GM23338 (cell line): ENCODE data around the gene SRCIN1. TPM values are rescaled to one million over a fixed set of nuclear protein-coding genes. Genes with fewer than 3 reads are reported as not detected.
"Not testable (repeated sequence)": the region's sequence is repeated elsewhere in the genome, so short reads cannot be mapped to it uniquely, and the experiment has no call there.

ENCODE experiments used
- ATAC-seq: fragments of 200-7000 bp; cut with Tn5 transposase; 3 replicates; pipeline ENCODE4 v1.9.1; 2020
- DNase-seq: peaks from one replicate; pipeline ENCODE4 v3.0.0-alpha.2; 2015; ENCODE audit warnings: low spot score
- H2AFZ ChIP-seq: fragments of 200-600 bp; sonication (generic); 2 replicates; pipeline ENCODE4 v1.8.0; 2016; ENCODE audit warnings: antibody characterized with exemption, mild to moderate bottlenecking, moderate library complexity
- H3F3A ChIP-seq: fragments of 200-600 bp; sonication (generic); replicated peaks from 2 replicates; pipeline ENCODE4 v1.8.0; 2017; ENCODE audit warnings: antibody characterized with exemption, mixed run types, low read depth
- H3K27ac ChIP-seq: fragments of 200-600 bp; sonication (generic); 2 replicates; pipeline ENCODE4 v1.6.1; 2016; ENCODE audit warnings: low read depth
- H3K27me3 ChIP-seq: fragments of 200-600 bp; sonication (generic); 2 replicates; pipeline ENCODE4 v1.8.0; 2016; ENCODE audit warnings: mild to moderate bottlenecking, mixed run types, moderate library complexity; ENCODE audit not compliant: insufficient read depth
- H3K36me3 ChIP-seq: fragments of 200-600 bp; sonication (generic); 2 replicates; pipeline ENCODE4 v1.8.0; 2016; ENCODE audit warnings: mild to moderate bottlenecking; ENCODE audit not compliant: insufficient read depth
- H3K4me1 ChIP-seq: fragments of 200-600 bp; sonication (generic); 2 replicates; pipeline ENCODE4 v1.8.0; 2016; ENCODE audit warnings: mild to moderate bottlenecking, moderate library complexity; ENCODE audit not compliant: insufficient read depth
- H3K4me2 ChIP-seq: fragments of 200-600 bp; sonication (generic); 2 replicates; pipeline ENCODE4 v1.7.1; 2017; ENCODE audit warnings: mixed run types
- H3K4me3 ChIP-seq: fragments of 200-600 bp; sonication (generic); 2 replicates; pipeline ENCODE4 v1.6.1; 2016; ENCODE audit warnings: mixed run types
- H3K79me2 ChIP-seq: fragments of 200-600 bp; sonication (generic); replicated peaks from 2 replicates; pipeline ENCODE4 v1.8.0; 2017; ENCODE audit warnings: mild to moderate bottlenecking; ENCODE audit not compliant: insufficient read depth
- H3K9me2 ChIP-seq: fragments of 200-600 bp; sonication (generic); 2 replicates; pipeline ENCODE4 v1.8.0; 2017; ENCODE audit not compliant: insufficient read depth
- H4K20me1 ChIP-seq: fragments of 200-600 bp; sonication (generic); replicated peaks from 2 replicates; pipeline ENCODE4 v1.8.0; 2017; ENCODE audit warnings: mild to moderate bottlenecking; ENCODE audit not compliant: insufficient read depth
- H3K27ac Mint-ChIP-seq: 2 replicates; pipeline ENCODE4 v1.8.0; 2020; ENCODE audit warnings: inconsistent platforms, mild to moderate bottlenecking, moderate library complexity, mixed read lengths
- H3K27me3 Mint-ChIP-seq: 3 replicates; pipeline ENCODE4 v1.8.0; 2022; ENCODE audit warnings: low read depth, mild to moderate bottlenecking, moderate library complexity, mixed read lengths, inconsistent platforms; ENCODE audit not compliant: insufficient read depth, poor library complexity
- H3K36me3 Mint-ChIP-seq: 3 replicates; pipeline ENCODE4 v1.8.0; 2021; ENCODE audit warnings: low read depth, mild to moderate bottlenecking, inconsistent platforms, moderate library complexity, mixed read lengths
- H3K4me1 Mint-ChIP-seq: 3 replicates; pipeline ENCODE4 v1.8.0; 2020; ENCODE audit warnings: mild to moderate bottlenecking, inconsistent platforms, mixed read lengths
- H3K4me3 Mint-ChIP-seq: 3 replicates; pipeline ENCODE4 v1.8.0; 2021; ENCODE audit warnings: moderate library complexity, mild to moderate bottlenecking, inconsistent platforms, mixed read lengths
- H3K9me3 Mint-ChIP-seq: 3 replicates; pipeline ENCODE4 v1.8.0; 2020; ENCODE audit warnings: moderate library complexity, mild to moderate bottlenecking, inconsistent platforms, mixed read lengths
- CREB1 ChIP-seq: fragments of 250-450 bp; sonication (Bioruptor Pico); IDR thresholded peaks from 2 replicates; pipeline ENCODE4 v1.5.0; 2020; ENCODE audit warnings: low read depth, mild to moderate bottlenecking, moderate library complexity
- EZH2 ChIP-seq: fragments of 200-600 bp; sonication (generic); IDR thresholded peaks from one replicate; pipeline ENCODE4 v1.8.0; 2017; ENCODE audit warnings: antibody characterized with exemption, mild to moderate bottlenecking, low read depth; ENCODE audit not compliant: unreplicated experiment
- NANOG ChIP-seq: IDR thresholded peaks from 2 replicates; pipeline ENCODE4 v1.6.1; 2016; ENCODE audit warnings: antibody characterized with exemption, borderline replicate concordance
- polyA plus RNA-seq: library from polyadenylated mRNA; unstranded; fragments of >200 nt; fragmentation: Nextera tagmentation; extraction: Ambion mirVana; gene quantifications from 2 replicates; pipeline ENCODE4 v1.2.1, GENCODE V29; 2016
- total RNA-seq: library from RNA; depleted of rRNA; stranded (reverse); fragments of >200 nt; shearing (Covaris generic); gene quantifications from 2 replicates; pipeline ENCODE4 v1.2.3, GENCODE V29; 2014
- TF ChIP-seq, protein P1 (sequence below): IDR thresholded peaks from 2 replicates; pipeline ENCODE4 v1.6.1; 2016; ENCODE audit warnings: antibody characterized with exemption
- TF ChIP-seq, protein P2 (sequence below), 2 experiments: fragments of 200-600 bp in 1 of 2; sonication (generic) in 1 of 2; conservative IDR thresholded peaks; 2 replicates each; pipeline versions ENCODE4 v1.5.1 to v1.6.1; 2016 to 2017; ENCODE audit warnings: antibody characterized with exemption in 2 of 2, low read depth in 2 of 2, mild to moderate bottlenecking in 2 of 2, moderate library complexity in 1 of 2
- TF ChIP-seq, protein P3 (sequence below): IDR thresholded peaks from one replicate; pipeline ENCODE4 v1.6.1; 2018; ENCODE audit warnings: antibody characterized with exemption; ENCODE audit not compliant: unreplicated experiment

Gene SRCIN1
- total and polyA plus RNA-seq, 2 experiments from 2014 or later: 0.87 to 2.2 TPM

DNA sequence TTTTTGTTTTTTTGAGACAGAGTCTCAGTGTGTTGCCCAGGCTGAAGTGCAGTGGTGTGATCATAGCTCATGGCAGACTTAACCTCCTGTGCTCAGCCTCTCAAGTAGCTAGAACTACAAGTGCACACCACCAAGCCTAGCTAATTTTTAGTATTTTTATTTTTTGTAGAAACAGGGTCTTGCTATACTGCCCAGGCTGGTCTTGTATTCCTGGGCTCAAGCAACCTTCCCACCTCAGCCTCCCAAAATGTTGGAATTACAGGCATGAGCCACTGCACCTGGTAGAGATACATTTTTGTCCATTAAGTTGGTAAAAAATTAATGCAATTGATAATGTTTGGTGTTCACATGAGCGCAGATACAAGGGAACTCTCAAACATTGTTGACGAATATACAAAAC lies 22.2 kb upstream of the SRCIN1 start (continued):
- TF ChIP-seq, protein P1, sequence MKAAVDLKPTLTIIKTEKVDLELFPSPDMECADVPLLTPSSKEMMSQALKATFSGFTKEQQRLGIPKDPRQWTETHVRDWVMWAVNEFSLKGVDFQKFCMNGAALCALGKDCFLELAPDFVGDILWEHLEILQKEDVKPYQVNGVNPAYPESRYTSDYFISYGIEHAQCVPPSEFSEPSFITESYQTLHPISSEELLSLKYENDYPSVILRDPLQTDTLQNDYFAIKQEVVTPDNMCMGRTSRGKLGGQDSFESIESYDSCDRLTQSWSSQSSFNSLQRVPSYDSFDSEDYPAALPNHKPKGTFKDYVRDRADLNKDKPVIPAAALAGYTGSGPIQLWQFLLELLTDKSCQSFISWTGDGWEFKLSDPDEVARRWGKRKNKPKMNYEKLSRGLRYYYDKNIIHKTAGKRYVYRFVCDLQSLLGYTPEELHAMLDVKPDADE: no peak

DNA sequence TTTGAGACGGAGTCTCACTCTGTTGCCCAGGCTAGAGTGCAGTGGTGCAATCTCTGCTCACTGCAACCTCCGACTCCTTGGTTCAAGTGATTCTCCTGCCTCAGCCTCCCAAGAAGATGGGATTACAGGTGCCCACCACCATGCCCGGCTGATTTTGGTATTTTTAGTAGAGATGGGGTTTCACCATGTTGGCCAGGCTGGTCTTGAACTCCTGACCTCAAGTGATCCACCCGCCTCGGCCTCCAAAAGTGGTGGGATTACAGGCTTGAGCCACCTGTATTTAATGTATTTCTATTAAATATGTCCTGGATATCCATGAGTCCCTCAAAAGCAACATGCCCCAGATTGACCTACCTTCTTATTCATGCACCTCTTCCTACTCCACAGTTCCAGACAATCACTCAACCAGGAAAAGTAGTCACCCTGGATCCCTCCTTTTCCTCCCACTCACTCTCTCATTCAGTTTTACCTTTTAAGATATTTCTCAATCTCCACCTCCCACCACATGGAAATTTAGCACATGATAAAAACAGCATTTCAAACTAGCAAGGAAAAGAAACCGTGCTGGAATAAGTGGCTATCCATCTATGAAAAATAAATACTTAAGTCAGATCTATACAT lies 21.0 kb upstream of the SRCIN1 start:
- not testable (repeated sequence) for DNase-seq, H3K4me1 Mint-ChIP-seq, H3K4me3 Mint-ChIP-seq, H3K4me3 ChIP-seq, H3K4me2 ChIP-seq, H3K36me3 ChIP-seq, H3F3A ChIP-seq, H2AFZ ChIP-seq, H3K36me3 Mint-ChIP-seq, H4K20me1 ChIP-seq, H3K9me2 ChIP-seq, H3K27me3 Mint-ChIP-seq, H3K4me1 ChIP-seq, H3K27ac Mint-ChIP-seq, ATAC-seq, H3K79me2 ChIP-seq, H3K27ac ChIP-seq, H3K27me3 ChIP-seq
- peaks cover 18% of the 10 kb centered on the region for H3K9me3 Mint-ChIP-seq

DNA sequence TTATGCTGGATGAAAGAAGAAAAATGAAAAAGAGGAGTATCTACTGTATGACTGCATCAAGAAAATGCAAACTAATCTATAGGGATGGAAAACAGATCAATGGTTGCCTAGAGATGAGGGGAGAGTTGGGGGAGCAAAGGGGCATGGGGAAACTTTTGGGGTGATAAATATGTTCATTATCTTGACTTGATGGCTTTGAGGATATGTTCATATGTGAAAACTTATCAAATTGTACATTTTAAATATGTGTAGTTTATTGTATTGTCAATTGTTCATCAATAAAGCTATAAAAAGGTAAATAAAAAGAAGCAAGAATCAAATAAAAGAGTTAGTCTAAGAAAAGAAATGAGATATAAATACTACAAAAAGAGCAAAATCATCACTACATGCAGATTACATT lies 19.7 kb upstream of the SRCIN1 start:
- H3K27ac ChIP-seq: no peak overlapping the region
- TF ChIP-seq, protein P2, sequence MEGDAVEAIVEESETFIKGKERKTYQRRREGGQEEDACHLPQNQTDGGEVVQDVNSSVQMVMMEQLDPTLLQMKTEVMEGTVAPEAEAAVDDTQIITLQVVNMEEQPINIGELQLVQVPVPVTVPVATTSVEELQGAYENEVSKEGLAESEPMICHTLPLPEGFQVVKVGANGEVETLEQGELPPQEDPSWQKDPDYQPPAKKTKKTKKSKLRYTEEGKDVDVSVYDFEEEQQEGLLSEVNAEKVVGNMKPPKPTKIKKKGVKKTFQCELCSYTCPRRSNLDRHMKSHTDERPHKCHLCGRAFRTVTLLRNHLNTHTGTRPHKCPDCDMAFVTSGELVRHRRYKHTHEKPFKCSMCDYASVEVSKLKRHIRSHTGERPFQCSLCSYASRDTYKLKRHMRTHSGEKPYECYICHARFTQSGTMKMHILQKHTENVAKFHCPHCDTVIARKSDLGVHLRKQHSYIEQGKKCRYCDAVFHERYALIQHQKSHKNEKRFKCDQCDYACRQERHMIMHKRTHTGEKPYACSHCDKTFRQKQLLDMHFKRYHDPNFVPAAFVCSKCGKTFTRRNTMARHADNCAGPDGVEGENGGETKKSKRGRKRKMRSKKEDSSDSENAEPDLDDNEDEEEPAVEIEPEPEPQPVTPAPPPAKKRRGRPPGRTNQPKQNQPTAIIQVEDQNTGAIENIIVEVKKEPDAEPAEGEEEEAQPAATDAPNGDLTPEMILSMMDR (conservative IDR thresholded peaks at IDR 0.05; ENCODE audit: low read depth in 2 of 2): no peak
- TF ChIP-seq EZH2 (no peak), NANOG (no peak), CREB1 (CRISPR knock-in tag) (no peak)
- TF ChIP-seq, protein P1: no peak
- TF ChIP-seq, protein P3, sequence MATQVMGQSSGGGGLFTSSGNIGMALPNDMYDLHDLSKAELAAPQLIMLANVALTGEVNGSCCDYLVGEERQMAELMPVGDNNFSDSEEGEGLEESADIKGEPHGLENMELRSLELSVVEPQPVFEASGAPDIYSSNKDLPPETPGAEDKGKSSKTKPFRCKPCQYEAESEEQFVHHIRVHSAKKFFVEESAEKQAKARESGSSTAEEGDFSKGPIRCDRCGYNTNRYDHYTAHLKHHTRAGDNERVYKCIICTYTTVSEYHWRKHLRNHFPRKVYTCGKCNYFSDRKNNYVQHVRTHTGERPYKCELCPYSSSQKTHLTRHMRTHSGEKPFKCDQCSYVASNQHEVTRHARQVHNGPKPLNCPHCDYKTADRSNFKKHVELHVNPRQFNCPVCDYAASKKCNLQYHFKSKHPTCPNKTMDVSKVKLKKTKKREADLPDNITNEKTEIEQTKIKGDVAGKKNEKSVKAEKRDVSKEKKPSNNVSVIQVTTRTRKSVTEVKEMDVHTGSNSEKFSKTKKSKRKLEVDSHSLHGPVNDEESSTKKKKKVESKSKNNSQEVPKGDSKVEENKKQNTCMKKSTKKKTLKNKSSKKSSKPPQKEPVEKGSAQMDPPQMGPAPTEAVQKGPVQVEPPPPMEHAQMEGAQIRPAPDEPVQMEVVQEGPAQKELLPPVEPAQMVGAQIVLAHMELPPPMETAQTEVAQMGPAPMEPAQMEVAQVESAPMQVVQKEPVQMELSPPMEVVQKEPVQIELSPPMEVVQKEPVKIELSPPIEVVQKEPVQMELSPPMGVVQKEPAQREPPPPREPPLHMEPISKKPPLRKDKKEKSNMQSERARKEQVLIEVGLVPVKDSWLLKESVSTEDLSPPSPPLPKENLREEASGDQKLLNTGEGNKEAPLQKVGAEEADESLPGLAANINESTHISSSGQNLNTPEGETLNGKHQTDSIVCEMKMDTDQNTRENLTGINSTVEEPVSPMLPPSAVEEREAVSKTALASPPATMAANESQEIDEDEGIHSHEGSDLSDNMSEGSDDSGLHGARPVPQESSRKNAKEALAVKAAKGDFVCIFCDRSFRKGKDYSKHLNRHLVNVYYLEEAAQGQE: no peak
- H3K4me1 ChIP-seq: no peaks in the 10 kb centered on the region
- H3K9me2 ChIP-seq: no peaks in the 10 kb centered on the region
- DNase-seq (no peak), ATAC-seq (no peak)
- H3K4me3 ChIP-seq: no peak overlapping the region
- no peak overlapping the region for H3K4me2 ChIP-seq
- H3F3A ChIP-seq: no peaks in the 10 kb centered on the region
- no peak overlapping the region for H2AFZ ChIP-seq
- no peaks in the 10 kb centered on the region for H3K36me3 ChIP-seq
- H3K79me2 ChIP-seq: no peaks in the 10 kb centered on the region
- no peaks in the 10 kb centered on the region for H4K20me1 ChIP-seq
- Mint-ChIP-seq H3K27me3 (peaks cover 6% of the 10 kb centered on the region), H3K4me3 (no peak overlapping the region), H3K36me3 (peaks cover 4% of the 10 kb centered on the region; the same call in 2 of the 3 replicates), H3K4me1 (peaks cover 4% of the 10 kb centered on the region; the same call in 2 of the 3 replicates), H3K27ac (no peak overlapping the region), H3K9me3 (peaks cover 18% of the 10 kb centered on the region)
- no peaks in the 10 kb centered on the region for H3K27me3 ChIP-seq

DNA sequence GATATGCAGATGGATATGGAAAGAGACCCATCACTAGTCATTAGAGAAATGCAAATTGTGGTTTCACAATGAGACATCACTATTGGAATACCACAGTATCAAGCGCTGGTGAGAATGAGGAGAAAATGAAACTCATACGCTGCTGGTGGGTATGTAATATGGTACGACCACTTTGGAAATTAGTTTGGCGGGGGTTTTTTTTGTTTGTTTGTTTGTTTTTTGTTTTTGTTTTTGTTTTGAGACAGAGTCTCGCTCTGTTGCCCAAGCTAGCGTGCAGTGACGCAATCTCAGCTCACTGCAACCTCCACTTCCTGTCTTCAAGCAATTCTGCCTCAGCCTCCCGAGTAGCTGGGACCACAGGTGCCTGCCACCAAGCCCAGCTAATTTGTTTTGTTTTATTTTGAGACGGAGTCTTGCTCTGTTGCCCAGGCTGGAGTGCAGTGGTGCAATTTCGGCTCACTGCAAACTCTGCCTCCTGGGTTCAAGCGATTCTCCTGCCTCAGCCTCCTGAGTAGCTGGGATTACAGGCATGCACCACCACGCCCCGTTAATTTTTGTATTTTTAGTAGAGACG lies 19.1 kb upstream of the SRCIN1 start:
- not testable (repeated sequence) for H2AFZ ChIP-seq, H3K4me1 ChIP-seq, H3K27me3 Mint-ChIP-seq, H3K27ac ChIP-seq, H3K27ac Mint-ChIP-seq, DNase-seq, H3K79me2 ChIP-seq, H3K4me3 Mint-ChIP-seq, H3K4me1 Mint-ChIP-seq, H3K36me3 ChIP-seq, H3K9me2 ChIP-seq, H3K27me3 ChIP-seq, H3K4me2 ChIP-seq, H4K20me1 ChIP-seq, H3F3A ChIP-seq, H3K4me3 ChIP-seq, H3K36me3 Mint-ChIP-seq, ATAC-seq
- H3K9me3 Mint-ChIP-seq: peaks cover 14% of the 10 kb centered on the region
